GM18499 (cell line): ENCODE results near the gene AMY1C.
"Not testable (repeated sequence)": the region's sequence is repeated elsewhere in the genome, so short reads cannot be mapped to it uniquely, and the experiment has no call there.

Experiments
- ATAC-seq: cut with Tn5 transposase; IDR thresholded peaks from one replicate; pipeline ENCODE4 v1.9.1; 2021; ENCODE audit warnings: moderate number of reproducible peaks; ENCODE audit not compliant: insufficient read depth, unreplicated experiment

AMY1C gene

DNA sequence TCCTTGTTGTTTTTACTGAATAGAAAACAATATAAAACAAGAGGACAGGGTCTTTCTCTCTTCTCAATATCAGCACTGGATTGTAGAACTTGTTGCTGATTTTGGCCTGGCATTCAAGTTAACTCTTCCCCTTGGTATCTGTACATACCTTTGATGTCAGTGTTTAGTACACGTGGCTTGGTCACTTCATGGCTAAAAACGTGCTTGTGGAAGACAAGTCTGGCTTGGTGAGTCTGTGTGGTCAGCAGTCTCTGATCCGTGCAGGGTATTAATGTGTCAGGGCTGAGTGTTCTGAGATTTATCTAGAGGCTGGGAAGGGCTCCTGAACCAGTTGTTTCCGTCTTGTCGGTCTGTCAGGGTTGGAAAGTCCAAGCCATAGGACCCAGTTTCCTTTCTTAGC, at the start of gene AMY1C:
Gene AMY1C (plus strand): TSS at position 301 of the 400 bp plus-strand sequence. CDS start 572 bp downstream, outside the sequence.
- ATAC-seq: not testable (repeated sequence)

- not testable (repeated sequence) for ATAC-seq
Observed at GRCh38 chr1:103700669-103701068, 49.0 kb upstream of the AMY1C start.

- not testable (repeated sequence) for ATAC-seq
Observed at GRCh38 chr1:103701256-103701655, 48.4 kb upstream of the AMY1C start.

DNA sequence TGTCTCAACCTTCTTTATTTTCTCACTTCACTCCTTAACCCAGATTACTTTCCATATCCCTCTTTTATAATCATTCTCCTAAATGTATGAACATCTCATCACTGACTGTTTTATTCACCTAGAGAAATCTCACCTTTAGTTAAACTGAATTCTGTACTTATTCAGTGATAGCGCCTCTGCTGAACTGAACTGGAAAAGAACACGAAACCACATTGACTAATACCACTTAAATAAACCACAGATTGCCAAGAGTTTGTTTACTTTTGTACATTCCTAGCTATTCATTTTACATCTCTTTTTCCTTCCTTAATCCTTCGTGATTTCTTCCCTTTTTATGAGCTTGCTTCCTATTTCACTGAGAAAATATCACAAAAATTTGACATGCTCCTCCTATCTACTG, 42.0 kb upstream of the AMY1C start:
- ATAC-seq: not testable (repeated sequence)

GRCh38 chr1:103710381-103710780, 39.3 kb upstream of the AMY1C start:
- not testable (repeated sequence) for ATAC-seq

GRCh38 chr1:103717404-103717803, 32.3 kb upstream of the AMY1C start:
- ATAC-seq: not testable (repeated sequence)

DNA sequence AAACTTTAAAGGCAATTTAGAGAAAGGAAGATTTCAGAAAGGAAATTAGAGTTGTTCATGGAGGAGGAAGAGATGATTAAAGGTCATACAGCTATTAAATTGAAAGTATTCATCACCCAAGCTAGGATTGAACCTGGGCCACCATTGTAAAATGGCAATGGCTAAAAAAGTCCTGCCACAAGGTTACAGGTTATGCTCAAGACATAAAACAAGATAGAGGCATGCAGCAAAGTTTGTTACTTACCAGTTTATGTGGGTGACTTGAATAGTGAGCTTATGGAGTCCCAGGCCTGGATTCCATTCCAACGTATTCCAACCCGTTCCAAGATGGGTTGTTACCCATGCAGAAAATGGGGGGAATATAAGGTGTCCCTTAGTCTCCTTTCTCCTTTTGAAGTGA, 28.2 kb upstream of the AMY1C start:
- ATAC-seq: not testable (repeated sequence)

DNA sequence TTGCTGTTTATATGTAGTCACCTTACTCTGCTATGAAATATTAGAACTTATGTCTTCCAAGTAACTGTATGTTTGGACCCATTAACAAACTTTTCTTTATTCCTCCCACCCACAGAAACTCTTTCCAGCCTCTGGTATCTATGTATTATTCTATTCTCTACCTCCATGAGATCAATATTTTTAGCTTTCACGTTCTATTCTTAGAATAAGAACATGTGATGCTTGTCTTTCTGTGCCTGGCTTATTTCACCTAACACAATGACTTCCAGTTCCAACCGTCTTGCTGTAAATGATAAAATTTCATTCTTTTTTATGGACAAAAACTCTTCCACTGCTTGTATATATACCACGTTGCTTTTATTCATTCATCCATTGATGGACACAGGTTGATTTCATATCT, 14.4 kb upstream of the AMY1C start:
- ATAC-seq: not testable (repeated sequence)

DNA sequence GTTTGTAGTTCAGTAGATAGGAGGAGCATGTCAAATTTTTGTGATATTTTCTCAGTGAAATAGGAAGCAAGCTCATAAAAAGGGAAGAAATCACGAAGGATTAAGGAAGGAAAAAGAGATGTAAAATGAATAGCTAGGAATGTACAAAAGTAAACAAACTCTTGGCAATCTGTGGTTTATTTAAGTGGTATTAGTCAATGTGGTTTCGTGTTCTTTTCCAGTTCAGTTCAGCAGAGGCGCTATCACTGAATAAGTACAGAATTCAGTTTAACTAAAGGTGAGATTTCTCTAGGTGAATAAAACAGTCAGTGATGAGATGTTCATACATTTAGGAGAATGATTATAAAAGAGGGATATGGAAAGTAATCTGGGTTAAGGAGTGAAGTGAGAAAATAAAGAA, 11.7 kb upstream of the AMY1C start:
- ATAC-seq: not testable (repeated sequence)

DNA sequence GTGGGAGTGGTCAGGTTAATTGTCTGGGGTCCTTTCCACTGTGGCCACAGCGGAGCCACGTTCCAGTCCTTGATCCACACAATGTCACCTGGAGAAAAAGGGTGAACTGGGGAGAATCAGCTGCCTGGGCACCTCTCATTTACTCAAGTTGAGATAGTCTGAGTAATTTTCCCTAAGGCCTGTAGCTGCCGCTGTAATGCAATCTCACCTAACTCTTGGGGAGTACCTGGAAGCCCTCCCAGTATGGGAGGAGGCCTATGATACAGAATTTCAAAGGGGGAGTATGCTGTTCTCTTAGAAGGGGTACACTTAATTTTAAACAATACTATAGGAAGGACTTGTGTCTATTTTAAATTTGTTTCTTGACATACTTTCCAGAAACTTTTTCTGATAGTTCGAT, 5.2 kb upstream of the AMY1C start:
- not testable (repeated sequence) for ATAC-seq

DNA sequence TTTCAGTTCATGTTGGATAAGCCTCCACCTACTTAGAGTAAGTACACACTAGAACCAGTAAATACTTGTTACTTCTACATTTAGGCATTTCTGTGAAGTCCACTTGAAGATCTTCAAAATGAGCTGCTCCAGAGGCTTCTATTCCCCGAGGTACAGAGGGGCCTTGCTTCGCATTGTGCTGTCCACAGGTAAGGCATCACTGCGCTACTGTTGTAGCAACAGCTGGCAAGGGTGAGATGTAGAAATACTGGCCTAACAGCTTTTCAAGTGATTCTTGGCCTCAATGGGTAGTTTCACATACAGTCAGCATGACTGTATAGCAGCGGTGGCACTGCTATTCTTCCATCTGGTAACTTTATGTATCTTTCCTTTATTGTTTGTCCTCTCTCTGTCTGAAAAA, 4.7 kb upstream of the AMY1C start:
- not testable (repeated sequence) for ATAC-seq

DNA sequence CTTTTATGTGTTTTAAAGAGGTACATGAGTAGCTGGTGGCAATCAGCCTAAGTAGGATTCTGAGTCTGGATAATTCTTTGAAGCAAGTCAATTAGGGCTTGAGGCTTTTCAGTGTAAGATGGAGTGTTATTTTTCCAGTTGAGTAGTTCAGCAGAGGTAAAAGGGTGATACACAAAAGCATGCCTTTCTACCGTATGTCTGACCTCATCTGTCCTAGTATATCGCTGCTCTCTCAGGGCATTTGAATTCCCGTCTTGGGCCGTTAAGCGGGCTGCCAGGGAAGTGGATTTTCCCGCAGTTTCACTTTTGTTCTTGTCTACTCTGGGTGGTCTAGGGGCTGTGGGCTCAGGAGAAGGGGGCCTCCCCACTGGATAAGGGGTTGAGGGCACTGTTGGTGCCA, 1.4 kb upstream of the AMY1C start:
- not testable (repeated sequence) for ATAC-seq

DNA sequence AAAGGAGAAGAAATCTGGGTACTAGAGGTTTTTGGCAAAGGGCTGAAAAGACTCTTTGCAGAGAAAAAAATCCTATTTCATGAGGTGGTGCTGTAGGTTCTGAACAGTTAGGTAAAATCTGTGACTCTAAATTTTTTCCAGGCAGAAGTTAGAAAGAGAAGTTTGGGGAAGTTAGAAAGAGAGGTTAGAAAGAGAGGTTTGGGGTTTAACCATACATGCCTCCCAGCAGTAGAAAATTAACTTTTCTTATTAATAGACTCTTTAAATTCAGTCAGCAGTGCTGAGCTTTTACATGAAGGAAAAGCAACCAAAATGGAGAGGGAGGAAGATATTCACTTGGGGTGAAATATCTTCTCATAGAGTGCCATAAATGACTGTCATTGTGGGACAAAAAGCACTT, 12.2 kb downstream of the AMY1C start:
- no peak for ATAC-seq

DNA sequence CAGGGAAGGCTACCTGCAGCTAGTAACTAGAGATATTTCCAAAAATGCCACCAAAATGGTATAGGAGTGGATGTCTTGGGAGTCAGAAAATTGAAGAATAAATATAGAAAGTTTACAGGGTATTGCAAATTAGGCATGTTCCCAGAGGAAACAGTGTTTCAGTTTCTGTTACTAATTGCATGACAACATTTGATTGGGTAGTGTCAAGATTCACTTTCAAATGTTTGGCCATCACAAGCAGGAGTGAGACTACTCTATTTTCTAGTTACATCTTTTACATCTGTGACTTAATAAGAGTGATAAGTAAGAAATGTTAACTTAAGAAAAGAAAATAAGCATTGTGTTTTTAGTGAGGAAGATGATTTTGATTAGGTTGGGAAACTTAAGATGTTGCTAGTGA, 30.2 kb downstream of the AMY1C start:
- ATAC-seq: no peak

DNA sequence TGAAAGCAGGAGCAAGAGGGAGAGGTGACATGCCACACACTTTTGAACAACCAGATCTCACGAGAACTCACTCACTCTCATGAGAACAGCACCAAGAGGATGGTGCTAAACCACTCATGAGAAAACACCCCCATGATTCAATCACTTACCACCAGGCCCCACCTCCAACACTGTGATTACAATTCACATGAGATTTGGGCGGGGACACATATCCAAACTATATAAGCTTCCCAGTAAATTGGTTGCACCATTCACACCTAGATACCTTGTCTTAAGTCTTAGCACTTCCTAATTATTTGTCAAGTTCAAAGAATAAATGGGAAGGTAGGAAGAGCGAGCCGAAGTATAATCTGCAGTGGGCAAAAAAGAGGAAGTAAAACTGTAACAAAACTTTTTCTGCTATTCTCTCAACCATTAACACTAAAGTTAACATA, 34.3 kb downstream of the AMY1C start:
- ATAC-seq: peak; percentile 44

DNA sequence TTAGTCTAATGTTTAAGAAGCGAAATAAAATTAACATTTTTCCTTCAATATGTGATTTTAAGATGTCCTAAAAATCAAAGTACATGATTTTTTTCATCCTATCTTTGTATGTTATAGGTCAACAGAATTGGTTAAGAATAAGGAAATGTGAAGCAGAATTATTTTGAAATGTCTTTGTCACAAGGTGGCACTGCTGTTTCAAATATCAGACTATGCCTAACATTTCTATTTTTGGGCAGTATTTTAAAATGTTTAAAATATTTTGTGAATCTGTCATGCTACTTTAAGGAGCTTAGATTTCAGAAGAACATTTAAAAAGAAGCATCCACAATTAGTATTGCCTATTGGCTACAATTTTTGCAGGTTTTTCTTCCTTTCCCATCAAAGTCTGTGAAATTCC, 38.7 kb downstream of the AMY1C start:
- no peak for ATAC-seq

DNA sequence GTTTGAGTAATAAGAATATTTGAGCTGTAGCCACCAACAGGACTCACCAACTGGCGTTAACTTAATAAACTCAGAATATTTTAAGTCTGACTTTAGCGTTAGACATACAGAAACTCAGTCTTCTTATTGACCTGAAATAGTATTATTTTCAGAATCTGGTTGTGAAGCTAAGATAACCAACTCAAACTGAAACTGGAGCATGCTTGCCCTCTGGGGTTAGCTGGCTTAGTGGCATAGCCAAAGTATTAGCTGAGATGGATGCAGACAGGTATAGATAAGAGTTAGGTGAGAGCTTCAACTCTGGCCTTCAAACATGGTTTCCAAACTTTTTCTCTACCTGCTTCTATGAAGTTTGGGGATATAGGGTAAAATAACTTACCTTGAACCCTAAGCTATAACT, 40.5 kb downstream of the AMY1C start:
- ATAC-seq: no peak
